NK-92 (cell line): ENCODE measurements around the gene SARM1.

Experiments
- DNase-seq: peaks from one replicate; lab custom pipeline; 2025; ENCODE audit not compliant: unreplicated experiment; lab: John Stamatoyannopoulos, UW

Gene SARM1

DNA sequence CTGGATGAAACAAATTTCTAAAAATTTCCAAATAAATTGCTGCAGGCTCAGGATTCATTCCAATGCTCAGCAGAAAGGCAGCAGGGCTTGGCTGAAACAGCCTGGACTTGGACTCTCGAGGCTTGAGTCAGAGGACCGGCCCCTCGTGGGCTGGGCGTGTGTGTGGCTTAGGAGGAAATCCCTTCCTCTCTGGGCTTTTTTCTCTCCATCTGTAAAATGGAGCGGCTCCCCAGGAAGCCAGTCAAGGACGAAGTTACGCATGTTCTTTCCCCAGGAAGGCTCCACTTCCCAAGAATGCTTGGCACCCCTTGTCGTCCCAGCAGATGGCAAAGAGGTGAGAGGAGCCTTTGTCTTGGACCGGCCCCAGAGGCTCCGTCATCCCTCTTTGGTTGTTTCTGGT, 21.0 kb downstream of the SARM1 start:
- no peak for DNase-seq

DNA sequence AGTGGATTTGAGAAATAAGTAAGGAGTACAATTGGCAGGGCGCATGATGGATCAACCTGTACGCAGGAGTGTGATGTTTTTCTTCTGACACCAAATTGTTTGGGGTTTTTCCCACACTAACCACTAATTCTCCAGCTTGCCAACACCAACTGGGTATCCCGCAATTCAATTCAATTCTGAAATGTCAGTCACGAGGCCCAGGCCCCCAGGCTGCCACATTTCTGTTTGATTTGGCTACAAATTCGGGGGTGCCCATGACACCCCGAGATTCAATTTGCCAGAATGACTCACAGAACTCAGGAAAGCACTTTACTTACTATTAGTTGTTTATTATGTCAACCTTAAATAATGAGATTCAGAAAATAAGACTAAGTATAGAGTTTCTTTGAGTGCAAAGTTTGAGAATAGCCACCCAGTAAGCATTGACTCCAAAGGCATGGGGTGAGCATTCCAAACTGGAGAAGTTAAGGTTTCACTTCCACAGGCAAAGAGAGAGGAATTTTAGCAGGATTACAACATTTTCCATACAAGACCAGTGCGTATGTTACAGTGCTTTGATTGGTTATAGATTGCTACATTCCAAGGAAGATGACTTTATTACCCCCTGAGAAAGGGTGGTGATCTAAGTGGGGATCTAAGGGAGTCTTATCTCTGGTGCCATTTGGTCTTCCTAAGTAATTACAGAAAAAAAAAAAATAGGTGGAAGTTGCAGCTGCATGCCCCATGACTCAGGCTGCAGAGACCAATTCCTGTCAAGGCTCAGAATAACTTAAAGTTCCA, 23.0 kb downstream of the SARM1 start:
- no peak for DNase-seq

DNA sequence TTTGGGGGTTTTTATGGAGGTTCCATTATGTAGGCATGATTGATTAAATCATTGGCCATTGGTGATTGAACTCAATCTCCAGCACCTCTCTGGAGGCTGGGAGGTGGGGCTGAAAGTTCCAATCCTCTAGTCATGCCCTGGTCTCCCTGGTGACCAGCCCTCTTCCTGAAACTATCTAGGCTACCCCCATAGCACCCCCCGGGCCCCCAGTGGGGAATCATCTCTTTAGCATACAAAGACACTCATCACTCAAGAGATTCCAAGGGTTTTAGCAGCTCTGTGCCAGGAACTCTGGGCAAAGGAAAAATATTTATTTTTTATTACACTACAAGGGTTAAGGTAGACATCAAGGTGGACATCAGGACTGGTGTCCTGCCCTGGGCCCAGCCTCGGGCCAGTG, 23.9 kb downstream of the SARM1 start:
- DNase-seq = no peak

DNA sequence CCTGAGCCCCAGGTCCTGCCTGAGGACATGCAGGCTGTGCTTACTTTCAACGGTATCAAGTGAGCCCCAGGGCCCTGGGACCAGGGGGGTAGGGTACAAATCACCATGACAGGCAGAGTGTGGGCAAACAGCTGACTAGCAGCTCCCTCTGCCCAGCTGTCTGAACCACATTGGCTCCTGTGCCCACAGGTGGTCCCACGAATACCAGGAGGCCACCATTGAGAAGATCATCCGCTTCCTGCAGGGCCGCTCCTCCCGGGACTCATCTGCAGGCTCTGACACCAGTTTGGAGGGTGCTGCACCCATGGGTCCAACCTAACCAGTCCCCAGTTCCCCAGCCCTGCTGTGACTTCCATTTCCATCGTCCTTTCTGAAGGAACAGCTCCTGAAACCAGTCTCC, 24.5 kb downstream of the SARM1 start:
- no peak for DNase-seq

DNA sequence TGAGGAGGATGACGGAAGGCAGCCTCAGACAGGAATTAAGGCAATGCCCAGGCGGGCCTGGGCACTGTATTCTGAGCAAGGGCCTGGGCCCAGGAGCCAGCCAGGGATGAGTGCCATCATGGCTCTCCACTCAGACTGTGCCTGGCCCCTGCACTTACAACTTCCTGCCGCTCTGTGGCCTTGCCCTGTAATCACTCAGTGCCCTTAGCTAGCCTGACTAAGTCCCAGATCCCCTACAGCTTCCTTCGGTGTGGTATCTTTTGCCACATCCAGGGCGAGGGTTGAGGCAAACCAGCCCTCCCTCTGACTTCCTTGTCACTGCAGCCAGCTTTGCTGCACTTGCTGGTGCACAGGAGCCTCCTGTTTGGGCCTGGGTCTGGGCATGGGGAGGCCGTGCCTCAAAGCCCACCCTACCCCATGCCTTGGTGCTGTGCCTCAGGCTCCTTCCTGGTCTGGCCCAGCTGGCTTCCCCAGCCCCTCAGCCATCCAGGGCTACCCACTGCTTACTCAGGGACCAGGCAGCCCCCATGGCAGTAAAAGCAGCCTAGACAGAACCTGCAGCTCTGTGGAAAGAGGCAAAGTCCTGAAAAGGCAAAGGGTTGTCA, 25.2 kb downstream of the SARM1 start:
- no peak for DNase-seq

DNA sequence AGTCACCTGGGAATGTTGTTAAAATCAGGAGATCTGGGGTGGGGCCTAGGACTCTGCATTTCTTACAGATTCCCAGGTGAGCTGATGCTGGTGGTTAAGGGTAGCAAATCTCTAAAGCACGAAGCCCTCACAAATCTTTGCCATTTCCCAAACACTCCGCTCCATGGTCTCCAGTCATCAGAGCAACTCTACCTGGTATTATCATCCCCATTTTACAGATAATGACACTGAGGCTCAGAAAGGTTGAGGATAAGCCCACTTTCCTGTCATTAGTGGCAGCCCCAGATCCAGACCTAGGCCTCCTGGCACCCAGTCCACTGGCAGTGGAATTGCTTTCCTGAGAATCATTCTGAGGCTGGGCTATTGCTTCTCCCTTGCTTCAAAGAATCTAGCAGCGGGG, 25.8 kb downstream of the SARM1 start:
- DNase-seq = no peak

DNA sequence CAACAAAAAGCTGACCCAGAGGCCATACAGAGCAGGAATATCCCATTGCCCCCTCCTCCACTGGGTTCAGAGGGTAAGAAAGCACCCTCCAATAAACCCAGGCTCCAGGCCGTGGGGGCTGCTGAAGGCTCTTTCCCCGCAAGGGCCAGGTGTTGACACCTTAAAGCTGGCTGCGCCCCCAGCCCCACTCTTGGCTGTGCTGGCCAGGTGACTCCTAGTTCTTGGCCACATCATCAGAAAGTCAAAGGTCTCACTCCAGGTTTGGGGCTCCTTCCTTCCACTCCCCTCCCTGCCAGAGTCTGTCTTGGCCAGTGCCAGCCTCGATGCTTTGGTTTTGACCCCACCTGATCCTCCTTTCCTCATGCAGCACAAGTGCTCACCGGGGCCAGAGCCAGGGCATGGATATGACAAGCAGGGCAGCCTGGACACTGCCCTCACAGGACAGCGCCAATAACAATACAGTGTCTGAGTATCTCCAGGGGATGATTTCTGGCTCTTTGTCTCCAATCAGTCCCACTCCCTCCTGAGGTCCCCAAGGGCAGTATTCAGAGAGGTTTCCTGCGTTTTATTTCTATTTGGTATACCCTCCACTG, 26.3 kb downstream of the SARM1 start:
- no peak for DNase-seq

DNA sequence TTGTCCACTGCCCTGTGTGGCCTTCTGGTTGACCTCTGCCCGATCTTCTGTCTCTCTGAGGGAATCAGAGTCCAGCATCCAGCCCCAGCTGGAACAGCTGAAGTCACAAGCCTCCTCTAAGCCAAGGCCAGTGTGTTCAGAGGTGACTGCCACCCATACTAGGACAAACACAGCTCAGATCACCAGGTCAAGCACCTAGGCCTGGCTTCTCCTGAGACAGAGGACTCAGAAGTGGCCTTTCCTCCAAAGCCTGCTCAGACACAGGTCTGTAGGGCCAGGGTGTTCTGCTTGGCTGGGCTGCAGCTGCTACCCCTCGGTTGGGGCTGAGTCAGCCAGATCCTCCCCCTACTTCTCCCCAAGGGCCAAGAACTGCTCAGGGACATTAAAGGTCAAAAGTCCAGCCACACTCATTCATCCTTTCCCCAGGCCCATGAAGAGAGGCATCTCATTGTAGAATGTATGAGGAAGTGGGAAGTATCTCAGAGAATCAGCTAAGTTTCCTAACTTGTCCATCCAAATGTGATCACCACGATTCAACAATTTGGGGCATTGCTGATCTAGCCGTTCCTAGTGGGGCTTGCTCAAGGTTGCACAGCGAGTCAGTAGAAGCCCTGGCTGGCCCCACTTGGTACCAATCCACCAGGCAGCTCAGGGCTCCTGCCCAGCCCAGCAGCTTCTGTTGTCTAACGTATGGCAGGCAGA, 26.9 kb downstream of the SARM1 start:
- DNase-seq = no peak

DNA sequence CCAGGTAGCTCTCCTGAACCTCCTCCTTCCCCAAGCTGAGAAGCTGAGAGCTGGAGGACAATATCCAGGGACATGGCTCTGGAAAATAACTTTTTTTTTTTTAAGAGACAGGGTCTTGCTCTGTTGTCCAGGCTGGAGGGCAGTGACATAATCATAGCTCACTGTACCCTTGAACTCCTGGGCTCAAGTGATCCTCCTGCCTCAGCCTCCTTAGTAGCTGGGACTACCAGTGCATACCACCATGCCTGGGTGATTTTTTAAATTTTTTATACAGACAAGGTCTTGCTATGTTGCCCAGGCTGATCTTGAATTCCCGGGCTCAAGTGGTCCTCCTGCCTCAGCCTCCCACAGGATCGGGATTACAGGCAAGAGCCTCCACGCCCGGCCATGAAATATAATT, 28.3 kb downstream of the SARM1 start:
- DNase-seq = no peak

DNA sequence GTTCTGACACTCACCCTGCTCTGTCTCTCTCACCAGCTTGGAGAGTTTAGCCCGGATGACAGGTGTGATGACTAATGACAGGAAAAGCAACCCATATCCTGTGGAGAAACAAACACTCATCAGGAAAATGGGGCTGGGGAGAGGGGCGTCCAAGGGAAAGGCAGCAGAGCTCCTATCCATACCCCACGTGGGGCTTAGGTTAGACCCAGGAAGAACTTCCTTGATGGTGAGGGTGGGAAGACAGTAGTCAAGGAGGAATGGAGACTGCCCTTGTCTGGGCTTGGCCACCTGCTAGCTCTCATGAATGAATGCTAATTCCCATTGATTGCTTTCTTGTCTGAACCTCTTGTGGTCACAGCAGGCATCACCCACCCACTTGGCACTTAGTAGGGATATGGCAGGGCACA, 30.7 kb downstream of the SARM1 start:
- DNase-seq = no peak

DNA sequence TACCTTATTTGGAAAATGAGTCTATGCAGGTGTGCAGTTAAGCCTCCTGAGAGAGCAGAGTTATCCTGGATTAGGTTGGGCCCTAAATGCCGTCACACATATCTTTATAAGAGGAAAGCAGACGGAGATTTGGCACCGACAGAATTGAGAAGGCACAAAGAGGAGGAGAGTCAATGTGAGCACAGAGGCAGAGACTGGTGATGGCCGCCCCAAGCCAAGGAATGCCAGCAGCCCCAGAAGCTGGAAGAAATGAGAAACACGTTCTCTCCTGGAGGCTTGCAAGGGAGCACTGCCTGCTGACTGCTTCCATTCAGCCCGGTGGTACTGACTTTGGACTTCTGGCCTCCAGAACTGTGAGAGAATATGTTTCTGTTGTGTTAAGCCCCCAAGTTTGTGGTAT, 31.4 kb downstream of the SARM1 start:
- no peak for DNase-seq

DNA sequence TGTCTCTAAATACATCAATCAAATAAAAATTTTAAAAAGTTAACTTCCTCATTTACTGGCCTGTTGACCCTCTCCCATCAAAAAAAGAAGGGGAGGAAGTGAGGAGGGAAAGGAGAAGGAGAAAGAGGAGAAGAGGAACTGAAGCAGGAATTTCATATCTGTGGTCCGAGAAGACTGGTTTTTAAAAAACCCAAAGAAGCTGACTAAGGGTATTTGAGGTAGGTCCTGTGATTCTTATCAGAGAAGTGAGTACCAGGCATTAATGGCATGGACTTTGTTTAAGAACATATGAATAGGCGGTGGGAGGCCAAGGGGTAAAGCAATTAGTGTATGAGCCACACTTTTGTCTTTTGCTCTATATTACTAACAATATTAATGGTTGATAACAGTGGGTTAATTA, 32.5 kb downstream of the SARM1 start:
- no peak for DNase-seq

DNA sequence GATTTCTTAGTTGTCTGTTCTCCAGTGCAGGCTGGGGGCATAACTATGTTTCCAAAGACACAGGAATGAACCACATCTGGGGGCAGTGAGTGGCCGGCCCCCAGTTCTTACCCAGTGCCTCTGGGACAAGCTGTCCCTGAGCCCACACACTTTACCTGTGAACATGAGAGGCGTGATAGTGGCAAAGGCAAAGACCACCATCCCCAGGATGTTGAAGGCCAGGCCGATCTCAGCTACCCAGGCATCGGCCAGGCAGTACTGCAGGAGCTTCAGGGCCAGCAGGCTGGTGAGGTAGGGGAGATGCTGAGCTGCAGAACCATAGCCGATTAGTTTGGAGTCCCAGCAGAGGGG, 32.9 kb downstream of the SARM1 start:
- no peak for DNase-seq

DNA sequence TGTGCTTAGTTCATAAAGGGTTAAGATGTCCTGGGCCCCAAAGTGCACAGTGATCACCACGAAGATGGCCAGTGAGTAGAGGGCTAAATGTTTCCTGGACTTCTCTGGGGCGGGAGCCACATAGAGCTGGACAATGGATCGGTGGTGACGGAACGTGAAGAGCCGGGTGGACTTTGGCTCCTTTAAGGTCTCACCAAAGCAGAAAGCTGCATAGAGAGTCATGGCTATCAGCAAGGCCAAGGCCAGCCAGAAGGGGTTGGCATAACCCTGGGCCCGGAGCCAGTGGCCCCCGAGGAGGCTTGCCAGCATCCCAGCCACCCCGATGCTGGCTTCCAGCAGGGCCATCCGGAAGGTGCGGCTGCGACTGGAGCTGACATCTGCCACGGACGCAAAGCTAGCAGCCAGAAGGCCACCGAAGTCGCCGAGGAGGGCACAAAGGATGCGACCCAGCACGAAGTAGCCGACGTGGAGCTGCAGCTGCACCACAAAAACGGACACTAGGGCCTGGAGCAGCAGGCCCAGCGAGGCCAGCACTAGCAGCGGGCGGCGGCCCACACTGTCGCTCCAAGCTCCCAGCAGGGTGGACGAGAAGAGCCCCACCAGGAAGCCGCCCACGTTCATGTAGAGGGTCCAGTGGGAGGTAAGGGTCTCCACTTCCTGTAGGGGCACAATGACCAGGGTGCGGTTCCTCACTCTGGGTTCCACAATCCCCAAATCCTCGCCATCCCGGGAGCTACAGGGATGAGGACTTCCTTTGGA, 33.5 kb downstream of the SARM1 start:
- no peak for DNase-seq

DNA sequence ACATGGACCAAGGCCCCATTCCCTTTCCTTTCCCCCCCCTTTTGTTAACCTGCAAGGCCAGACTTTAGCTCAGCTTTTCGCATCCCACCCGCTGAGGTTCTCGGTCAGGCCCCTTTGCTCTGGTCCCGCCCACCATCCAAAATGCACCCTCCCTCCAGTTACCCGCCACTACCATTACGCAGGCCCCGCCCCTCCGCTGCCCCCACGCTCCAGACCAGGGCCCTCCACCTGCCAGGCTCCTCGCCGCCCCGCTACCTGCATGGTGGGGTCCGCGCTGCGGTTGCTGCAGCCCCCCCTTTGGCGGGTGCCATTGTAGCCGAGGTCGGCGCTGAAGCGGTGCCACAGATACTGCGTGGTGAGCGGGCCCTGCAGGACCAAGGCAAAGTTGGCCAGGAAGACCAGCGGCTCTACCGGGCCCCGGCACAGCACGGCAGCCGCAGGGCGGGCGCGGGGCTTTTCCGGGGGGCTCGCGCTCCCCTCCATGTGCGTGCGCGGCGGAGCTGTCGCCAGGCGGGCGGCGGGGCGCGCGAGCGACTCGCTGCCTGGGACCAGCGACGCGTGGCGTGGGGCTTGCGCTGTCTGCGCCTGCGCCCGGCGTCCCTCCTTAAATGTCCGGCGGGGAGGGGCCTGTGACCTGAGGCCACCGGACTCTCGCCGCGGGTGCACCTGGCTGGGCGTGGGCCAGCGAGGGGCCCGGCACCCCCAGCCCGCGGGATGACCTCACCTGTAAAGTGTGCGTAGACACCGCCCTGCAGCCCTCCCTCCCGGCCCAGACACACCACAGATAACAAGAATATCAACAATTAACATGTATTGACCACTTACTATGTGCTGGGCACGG, 34.4 kb downstream of the SARM1 start, which contains the start of gene SLC46A1:
TSS of gene SLC46A1 (minus strand) at position 581 of the 841 bp plus-strand sequence. CDS start at position 483, 98 bp downstream.
- no peak for DNase-seq

DNA sequence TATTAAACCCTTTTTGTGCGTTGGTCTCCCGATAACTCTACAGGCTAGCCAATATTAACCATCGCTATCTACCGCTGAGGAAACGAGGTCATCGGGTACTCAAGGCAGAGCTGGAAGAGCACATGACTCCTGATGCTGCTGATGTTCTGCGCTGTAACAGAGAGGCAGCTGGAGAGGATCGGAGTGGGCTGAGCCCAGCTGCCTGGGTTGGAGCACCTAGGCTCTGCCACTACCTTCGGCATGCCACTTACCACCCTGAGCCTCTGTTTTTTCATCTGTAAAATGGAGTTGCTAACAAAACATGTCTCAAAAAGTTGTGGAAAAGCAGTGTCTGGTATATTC, 35.0 kb downstream of the SARM1 start:
- DNase-seq = no peak

DNA sequence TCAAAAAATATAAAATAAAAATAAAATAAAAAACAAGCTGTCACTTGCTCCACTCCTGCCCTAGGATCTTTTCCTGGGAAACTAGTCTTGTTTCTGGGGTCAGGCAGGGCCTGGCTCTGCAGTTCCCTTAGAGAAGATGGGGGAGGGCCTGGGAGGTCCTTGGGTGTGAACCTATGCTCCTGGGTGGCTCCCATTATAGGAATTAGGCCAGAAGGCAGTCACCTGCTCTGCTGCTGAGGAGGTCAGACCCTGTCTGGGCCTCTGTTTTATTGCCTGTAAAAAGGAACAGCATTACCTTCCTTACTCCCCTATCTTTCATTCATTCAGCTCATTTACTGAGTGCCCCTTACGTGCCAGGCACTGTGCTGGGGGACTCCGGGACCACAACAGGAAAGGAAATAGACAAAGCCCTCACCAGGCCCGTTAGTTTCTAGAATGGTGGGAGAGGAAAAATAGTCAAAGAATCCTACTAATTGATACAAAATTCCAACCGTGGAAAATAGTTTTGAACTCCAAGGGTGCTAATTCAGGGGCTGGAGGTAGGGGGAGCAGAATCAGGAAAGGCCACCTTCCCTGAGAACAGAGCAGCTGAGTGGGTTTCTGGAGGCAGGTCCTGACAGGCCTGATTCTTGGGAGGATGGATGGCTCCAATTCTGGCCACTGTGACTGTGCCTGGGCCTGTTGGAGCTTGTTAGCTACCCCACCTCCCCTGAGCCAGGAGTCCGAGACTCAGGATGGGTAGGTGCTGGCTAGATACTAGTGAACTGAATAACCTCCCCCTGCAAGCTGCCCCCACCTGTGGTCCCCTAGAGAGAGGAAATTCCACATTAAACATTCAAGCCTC, 35.9 kb downstream of the SARM1 start:
- no peak for DNase-seq

DNA sequence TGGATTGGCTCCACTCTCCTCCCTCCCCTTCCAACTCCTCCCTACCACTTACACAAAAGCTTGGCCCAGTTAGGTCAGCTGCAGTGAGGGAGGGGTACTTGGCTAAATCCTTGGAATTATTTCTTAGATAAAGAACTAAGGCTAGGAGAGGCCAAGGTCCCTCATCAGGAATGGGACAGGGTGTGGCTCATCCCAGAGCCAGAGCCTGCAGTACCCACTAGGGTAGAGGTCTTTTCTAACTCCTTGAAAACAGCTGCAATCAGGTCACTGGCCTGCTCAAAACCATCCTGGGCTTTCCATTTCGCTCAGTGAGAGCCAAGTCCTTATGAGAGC, 36.4 kb downstream of the SARM1 start:
- DNase-seq = no peak

DNA sequence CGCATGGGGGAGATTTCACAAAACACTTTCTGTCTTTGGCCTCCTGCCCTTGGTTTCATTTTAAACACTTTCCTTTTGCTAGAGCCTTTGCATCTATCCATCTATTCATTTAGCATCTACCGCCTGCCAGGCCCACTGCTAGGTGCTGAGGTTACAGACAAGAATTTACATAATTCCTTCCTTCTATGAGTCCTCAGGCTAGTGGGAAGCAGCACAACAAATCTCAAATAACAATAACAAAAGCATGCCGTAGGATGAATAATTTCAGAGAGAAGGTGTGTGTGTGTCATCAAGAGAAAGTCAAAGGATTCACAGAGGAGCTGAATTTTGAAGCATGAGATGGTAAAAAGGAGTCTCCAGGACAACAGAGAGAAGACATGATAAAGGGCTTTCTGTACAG, 40.6 kb downstream of the SARM1 start:
- DNase-seq = no peak

DNA sequence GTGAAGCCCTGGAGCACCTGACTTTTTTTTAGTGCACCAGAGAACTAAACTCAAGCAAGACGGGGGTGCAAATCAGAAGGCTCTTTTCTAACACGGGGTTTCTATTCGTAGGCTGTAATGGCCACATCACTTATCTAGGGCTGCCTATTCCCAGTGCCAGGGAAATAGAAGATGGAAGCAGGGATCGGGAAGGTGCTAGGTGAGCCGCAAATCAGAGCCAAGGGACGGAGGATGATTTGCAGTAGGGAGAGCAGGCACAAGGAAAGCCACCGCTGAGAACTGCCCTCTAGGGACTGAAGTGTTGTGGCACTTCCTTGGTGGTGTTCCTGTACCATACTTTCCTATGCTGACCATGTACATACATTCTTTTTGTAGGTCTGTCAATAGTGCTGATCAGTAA, 42.3 kb downstream of the SARM1 start:
- DNase-seq = no peak
